VCaP (cell line): ENCODE measurements around the gene PHF1.

Experiments used
- H3K27ac ChIP-seq: fragments of 450-650 bp; 2 replicates; pipeline ENCODE4 v1.5.1; 2017
- TF ChIP-seq, protein P1 (sequence below): fragments of 450-650 bp; conservative IDR thresholded peaks from 2 replicates; pipeline ENCODE4 v1.5.1; 2017; ENCODE audit warnings: mild to moderate bottlenecking, moderate library complexity

PHF1 gene

DNA sequence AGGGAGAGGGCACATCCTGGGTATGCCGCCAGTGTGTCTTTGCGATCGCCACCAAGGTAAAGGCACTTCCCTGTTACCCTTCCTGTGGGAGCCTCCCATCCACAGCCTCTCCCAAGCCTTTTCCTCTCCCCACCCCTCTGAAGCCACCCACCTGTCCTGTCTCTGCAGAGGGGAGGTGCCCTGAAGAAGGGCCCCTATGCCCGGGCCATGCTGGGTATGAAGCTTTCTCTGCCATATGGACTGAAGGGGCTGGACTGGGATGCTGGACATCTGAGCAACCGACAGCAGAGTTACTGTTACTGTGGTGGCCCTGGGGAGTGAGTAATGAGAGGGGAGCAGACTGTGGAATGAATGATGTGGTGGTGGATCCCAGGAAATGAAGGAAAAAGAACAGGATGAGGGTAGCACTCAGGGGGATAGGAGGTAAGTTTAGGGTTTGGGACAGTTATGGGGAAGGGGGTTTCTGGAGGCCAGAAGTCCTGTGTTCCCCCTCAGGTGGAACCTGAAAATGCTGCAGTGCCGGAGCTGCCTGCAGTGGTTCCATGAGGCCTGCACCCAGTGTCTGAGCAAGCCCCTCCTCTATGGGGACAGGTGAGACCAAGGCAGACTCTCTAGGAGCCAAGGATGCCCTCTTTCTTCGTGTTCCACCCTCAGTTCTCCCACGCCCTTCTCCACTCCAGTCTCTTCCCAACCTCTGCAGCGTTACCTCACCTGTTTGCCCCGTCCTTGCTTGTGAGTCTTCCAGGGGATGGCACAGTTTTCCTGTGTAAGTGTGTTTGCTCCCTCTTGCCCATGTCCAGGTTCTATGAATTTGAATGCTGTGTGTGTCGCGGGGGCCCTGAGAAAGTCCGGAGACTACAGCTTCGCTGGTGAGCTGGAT, 2.7 kb downstream of the PHF1 start:
- H3K27ac ChIP-seq: no peak overlapping the region; the same call in 1 of the 2 replicates
- TF ChIP-seq, protein P1, sequence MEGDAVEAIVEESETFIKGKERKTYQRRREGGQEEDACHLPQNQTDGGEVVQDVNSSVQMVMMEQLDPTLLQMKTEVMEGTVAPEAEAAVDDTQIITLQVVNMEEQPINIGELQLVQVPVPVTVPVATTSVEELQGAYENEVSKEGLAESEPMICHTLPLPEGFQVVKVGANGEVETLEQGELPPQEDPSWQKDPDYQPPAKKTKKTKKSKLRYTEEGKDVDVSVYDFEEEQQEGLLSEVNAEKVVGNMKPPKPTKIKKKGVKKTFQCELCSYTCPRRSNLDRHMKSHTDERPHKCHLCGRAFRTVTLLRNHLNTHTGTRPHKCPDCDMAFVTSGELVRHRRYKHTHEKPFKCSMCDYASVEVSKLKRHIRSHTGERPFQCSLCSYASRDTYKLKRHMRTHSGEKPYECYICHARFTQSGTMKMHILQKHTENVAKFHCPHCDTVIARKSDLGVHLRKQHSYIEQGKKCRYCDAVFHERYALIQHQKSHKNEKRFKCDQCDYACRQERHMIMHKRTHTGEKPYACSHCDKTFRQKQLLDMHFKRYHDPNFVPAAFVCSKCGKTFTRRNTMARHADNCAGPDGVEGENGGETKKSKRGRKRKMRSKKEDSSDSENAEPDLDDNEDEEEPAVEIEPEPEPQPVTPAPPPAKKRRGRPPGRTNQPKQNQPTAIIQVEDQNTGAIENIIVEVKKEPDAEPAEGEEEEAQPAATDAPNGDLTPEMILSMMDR: no peak

DNA sequence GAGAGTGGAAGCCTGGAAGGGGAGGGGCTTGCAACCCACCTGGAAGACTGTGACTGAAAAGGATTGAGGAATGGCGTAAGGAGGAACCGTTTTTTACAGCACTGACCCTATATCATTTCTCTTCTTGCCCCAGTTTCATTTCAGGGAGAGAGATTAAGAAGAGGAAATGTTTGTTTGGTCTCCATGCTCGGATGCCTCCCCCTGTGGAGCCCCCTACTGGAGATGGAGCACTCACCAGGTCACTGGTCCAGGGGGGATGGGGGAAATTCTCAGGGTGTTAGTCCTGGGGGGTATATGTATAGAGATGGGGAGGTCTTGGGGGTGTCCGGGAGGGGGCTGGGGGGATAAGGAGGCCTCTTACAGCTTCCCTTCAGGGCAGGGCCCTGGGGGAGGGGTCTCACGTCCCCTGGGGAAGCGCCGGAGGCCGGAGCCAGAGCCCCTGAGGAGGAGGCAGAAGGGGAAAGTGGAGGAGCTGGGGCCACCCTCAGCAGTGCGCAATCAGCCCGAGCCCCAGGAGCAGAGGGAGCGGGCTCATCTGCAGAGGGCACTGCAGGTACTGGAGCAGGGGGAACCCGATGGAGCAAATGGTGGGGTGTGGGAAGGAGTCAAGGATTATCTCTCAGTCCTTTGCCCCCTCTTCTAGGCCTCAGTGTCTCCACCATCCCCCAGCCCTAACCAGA, 3.9 kb downstream of the PHF1 start:
- TF ChIP-seq, protein P1: peak; percentile 62
- H3K27ac ChIP-seq: peak overlapping the region; percentile 7

DNA sequence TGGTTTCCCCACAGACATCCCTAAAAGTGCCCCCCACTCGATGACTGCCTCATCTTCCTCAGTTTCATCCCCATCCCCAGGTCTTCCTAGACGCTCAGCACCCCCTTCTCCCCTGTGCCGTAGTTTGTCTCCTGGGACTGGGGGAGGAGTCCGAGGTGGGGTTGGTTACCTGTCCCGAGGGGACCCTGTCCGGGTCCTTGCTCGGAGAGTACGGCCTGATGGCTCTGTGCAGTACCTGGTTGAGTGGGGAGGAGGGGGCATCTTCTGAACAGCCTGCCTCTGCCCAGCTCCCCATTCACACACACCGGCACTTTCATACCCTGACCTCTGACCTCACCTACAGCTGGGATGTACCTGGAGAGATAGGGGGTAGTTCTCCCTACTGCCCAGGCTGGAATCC, 5.0 kb downstream of the PHF1 start:
- peak overlapping the region; percentile 94; the same call in 1 of the 2 replicates for H3K27ac ChIP-seq

DNA sequence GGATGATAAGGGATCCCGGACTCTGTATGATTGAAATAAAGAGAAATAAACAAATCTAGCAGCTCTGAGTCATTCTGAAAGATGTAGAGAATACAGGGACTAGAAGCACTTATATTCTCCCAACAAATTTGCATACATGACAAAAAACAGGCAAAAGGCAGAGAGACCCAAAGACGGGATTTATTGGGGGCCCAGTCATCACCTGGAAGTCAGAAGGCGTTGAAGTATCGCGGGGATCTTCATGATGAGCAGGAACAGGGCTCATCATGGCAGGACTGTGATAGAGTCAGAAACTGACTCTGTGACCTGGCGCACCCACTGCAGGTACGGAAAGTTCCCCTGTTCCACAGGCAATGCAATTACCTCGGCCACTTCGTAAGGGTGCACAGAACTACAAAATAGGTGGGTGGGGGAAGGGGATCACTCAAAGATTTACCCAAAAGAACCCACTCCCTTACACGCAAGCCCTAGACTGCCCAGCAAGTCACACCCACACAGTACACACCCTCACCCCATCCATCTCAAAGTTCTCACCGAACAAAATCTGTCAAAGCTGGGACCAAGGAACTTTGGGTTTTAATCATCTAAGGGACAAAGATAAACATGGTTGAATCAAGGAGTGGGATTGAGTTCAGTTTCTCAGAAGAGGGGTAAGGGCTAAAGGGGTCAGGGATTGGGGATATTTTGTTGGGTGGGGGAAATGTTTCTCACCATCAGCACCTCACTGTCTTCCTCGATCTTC, 5.7 kb downstream of the PHF1 start:
- H3K27ac ChIP-seq: peak overlapping the region; percentile 94
- TF ChIP-seq, protein P1: no peak

More for the DNA sequence above, 5.0 kb downstream of the PHF1 start:
- TF ChIP-seq, protein P1: no peak

DNA sequence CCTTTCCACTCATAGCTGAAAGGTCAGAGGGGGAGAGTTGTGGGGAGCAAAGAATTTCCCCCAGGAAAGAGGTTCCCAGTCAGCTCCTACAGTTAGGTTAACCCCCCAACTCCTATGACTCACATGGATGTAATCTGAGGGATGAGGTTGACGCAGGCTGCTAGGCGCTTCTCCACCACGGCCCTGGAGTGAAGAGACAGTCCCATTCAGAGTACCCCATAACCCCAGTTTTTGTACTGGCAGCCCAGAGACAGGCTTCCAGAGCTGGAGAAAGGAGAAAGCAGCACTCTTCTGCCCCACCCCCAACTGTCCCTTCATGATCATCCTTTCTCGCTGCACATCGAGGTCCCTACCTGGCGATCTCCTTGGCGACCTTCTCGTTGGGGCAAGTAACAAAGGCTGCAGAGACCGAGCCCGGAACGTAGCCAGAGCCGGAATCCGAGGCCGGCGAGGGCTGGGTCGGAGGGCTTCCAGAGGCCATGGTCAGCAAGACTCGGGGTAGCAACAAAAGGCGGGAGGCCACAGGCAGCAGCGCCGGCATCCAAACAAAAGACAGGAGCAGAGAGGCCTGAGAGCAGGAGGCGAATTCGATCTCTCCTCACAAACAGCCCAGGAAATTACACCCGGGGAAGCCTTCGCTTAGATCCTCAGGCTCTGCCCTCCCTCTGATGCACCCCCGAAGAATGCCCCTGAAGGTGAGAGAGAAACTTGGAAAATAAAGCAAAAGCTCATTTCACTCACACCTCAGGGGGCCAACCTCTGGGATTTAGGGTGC, 6.5 kb downstream of the PHF1 start:
- peak overlapping the region; percentile 94 for H3K27ac ChIP-seq
- TF ChIP-seq, protein P1: no peak

DNA sequence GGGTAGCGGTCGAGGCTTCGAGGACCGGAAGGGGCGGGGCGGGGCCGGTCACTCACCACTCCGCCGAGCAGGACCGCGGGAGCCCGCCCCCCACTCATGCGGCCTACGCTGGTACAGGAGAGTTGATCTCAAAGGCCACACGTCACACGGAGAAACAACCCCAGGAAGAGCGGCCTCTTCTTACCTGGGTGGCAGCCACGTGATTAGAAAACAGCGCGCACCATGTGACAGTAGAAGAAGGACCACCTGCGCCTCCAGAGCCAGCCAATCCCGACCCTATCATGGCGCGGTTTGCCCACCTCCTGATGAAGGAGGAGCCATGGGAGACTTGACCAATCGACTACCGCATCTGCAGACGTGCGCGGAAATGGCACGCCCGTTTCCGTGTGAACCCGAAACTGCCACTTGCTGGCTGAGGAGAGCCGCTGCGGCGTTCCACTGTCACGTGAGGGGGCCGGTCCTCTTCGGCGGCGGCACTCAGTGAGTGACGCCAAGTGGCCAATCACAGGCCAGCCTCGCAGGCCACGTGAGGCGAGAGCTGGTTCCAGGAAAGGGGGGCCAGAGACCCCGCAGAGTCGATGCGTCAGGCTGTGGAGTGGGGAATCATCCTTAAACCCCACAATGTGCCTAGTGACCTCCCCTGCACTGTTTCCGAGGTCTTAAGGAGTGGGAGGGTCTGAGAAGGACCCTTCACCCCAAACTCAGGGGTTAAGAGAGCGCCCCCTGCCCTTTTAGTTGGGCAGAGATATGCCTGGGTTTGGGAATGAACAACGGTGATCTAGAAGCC, 7.3 kb downstream of the PHF1 start, which contains the start of gene CUTA:
Gene CUTA, minus strand, starts transcription at position 205 of the 787 bp plus-strand sequence. Its CDS starts 107 bp downstream, at position 98.
- TF ChIP-seq, protein P1: peak; percentile 74
- peak within 1 kb of the TSS; percentile 94 for H3K27ac ChIP-seq
